ENCODE measurements around the gene JAG1.

Gene JAG1

GRCh38 chr20:10701607-10702006 lies 27.8 kb upstream of the JAG1 start:
- TF ChIP-seq RAD21 (IDR thresholded peaks at IDR 0.05; ENCODE audit: low read depth): no peak
- TF ChIP-seq EGR1 (IDR thresholded peaks at IDR 0.05): no peak
- TF ChIP-seq NFIC (IDR thresholded peaks at IDR 0.05): no peak
- no peak for TF ChIP-seq REST (IDR thresholded peaks at IDR 0.05; ENCODE audit: low read depth)
- TF ChIP-seq CEBPB (IDR thresholded peaks at IDR 0.05): no peak
- no peak for TF ChIP-seq TCF12 (IDR thresholded peaks at IDR 0.05; ENCODE audit: low read depth)
- no peak for TF ChIP-seq CREB1 (IDR thresholded peaks at IDR 0.05; ENCODE audit: low read depth)
- no peak for TF ChIP-seq MAX (IDR thresholded peaks at IDR 0.05)
- TF ChIP-seq FOXM1 (IDR thresholded peaks at IDR 0.05; ENCODE audit: borderline replicate concordance, low read depth): no peak
- TF ChIP-seq EP300 (IDR thresholded peaks at IDR 0.05; ENCODE audit: borderline replicate concordance): no peak
- no peak for TF ChIP-seq ZBTB7A (IDR thresholded peaks at IDR 0.05; ENCODE audit: low read depth)
- no peak for TF ChIP-seq USF1 (IDR thresholded peaks at IDR 0.05)
- no peak for TF ChIP-seq TEAD4 (IDR thresholded peaks at IDR 0.05)
- no peak for TF ChIP-seq TAF1 (IDR thresholded peaks at IDR 0.05; ENCODE audit: low read depth)
- no peak for TF ChIP-seq YY1 (IDR thresholded peaks at IDR 0.05; ENCODE audit: low read depth)

- TF ChIP-seq ZBTB7A (IDR thresholded peaks at IDR 0.05; ENCODE audit: low read depth) (no peak), USF1 (IDR thresholded peaks at IDR 0.05) (no peak), EGR1 (IDR thresholded peaks at IDR 0.05) (no peak), YY1 (IDR thresholded peaks at IDR 0.05; ENCODE audit: low read depth) (no peak), REST (IDR thresholded peaks at IDR 0.05; ENCODE audit: low read depth) (no peak), TEAD4 (IDR thresholded peaks at IDR 0.05) (no peak), CREB1 (IDR thresholded peaks at IDR 0.05; ENCODE audit: low read depth) (no peak), RAD21 (IDR thresholded peaks at IDR 0.05; ENCODE audit: low read depth) (no peak), MAX (IDR thresholded peaks at IDR 0.05) (no peak), NFIC (IDR thresholded peaks at IDR 0.05) (no peak), TCF12 (IDR thresholded peaks at IDR 0.05; ENCODE audit: low read depth) (no peak), CEBPB (IDR thresholded peaks at IDR 0.05) (no peak), TAF1 (IDR thresholded peaks at IDR 0.05; ENCODE audit: low read depth) (no peak), EP300 (IDR thresholded peaks at IDR 0.05; ENCODE audit: borderline replicate concordance) (no peak), FOXM1 (IDR thresholded peaks at IDR 0.05; ENCODE audit: borderline replicate concordance, low read depth) (no peak)
These were observed 26.1 kb upstream of the JAG1 start for GRCh38 chr20:10699941-10700340.

GRCh38 chr20:10699489-10699888 lies 25.7 kb upstream of the JAG1 start:
- no peak for TF ChIP-seq MAX (IDR thresholded peaks at IDR 0.05)
- no peak for TF ChIP-seq FOXM1 (IDR thresholded peaks at IDR 0.05; ENCODE audit: borderline replicate concordance, low read depth)
- TF ChIP-seq ZBTB7A (IDR thresholded peaks at IDR 0.05; ENCODE audit: low read depth): no peak
- TF ChIP-seq NFIC (IDR thresholded peaks at IDR 0.05): no peak
- no peak for TF ChIP-seq CEBPB (IDR thresholded peaks at IDR 0.05)

- TF ChIP-seq RAD21 (IDR thresholded peaks at IDR 0.05; ENCODE audit: low read depth) (peak; percentile 44), YY1 (IDR thresholded peaks at IDR 0.05; ENCODE audit: low read depth) (no peak), ZBTB7A (IDR thresholded peaks at IDR 0.05; ENCODE audit: low read depth) (no peak), CREB1 (IDR thresholded peaks at IDR 0.05; ENCODE audit: low read depth) (no peak), TCF12 (IDR thresholded peaks at IDR 0.05; ENCODE audit: low read depth) (no peak), MAX (IDR thresholded peaks at IDR 0.05) (no peak), FOXM1 (IDR thresholded peaks at IDR 0.05; ENCODE audit: borderline replicate concordance, low read depth) (no peak), CEBPB (IDR thresholded peaks at IDR 0.05) (no peak)
These were observed 22.9 kb upstream of the JAG1 start for GRCh38 chr20:10696650-10697049.

GRCh38 chr20:10689385-10689784 lies 15.6 kb upstream of the JAG1 start:
- TF ChIP-seq REST (IDR thresholded peaks at IDR 0.05; ENCODE audit: low read depth) (no peak), USF1 (IDR thresholded peaks at IDR 0.05) (no peak), MAX (IDR thresholded peaks at IDR 0.05) (no peak), CEBPB (IDR thresholded peaks at IDR 0.05) (no peak)

Measured in Ishikawa (cell line).